ENCODE measurements around the gene GSX2. TPM values are rescaled to one million over a fixed set of nuclear protein-coding genes. Genes with fewer than 3 reads are reported as not detected.

The GSX2 gene
- total RNA-seq, 2 donors from 2014 or later: not detected

DNA sequence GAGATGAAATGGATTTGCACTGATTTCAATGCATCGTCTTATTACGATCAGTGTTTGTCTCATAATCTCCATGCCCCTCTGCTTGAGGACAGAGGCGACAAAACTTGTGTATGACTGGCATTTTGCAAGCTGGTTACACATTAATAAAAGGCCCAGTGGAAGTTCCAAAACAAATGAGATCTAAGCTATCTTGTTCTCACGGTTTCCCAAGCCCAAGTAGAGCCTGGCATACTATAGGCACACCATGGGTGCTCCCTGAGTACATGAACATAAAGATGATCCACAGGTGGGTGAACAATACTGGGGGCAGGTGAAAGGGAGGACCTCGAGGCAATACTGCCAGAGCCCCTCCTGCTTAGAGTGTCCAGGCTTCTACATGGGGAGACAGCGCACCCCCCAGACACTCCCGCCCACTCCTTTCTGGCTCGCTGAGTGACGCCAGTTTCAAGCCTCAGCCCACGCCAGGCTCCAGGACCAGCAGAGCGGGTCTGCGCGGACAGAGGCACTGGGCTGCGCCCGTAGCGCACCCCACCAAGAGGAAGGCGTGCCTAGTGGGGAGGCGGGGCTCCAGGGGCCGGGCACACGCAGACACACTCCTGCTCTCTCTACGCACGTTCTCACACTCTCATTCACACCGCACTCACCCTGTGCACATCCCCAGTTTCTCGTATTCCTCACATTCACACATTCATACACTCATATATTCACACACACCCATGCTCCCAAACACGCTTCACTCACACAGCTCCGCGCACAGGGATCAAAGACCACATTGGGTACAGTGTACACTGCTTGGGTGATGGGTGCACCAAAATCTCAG lies 8.9 kb upstream of the GSX2 start:
- peak in 1 of 2 donors; percentile 23 for DNase-seq
- peak; percentile 58 to 65 for ATAC-seq (replicated peaks in 1 of 2)
- H3K27ac Mint-ChIP-seq: no peak overlapping the region
- H3K4me3 Mint-ChIP-seq: peak overlapping the region; percentile 85 to 91
- H3K4me1 Mint-ChIP-seq (ENCODE audit: low read depth): peaks cover 38% of the 10 kb centered on the region
- H3K27me3 Mint-ChIP-seq (ENCODE audit: low read depth): peaks cover 80% of the 10 kb centered on the region
- H3K9me3 Mint-ChIP-seq: no peaks in the 10 kb centered on the region
- peaks cover 0 to 3% of the 10 kb centered on the region in 2 donors for H3K36me3 Mint-ChIP-seq (ENCODE audit: insufficient read depth in 2 of 2)

DNA sequence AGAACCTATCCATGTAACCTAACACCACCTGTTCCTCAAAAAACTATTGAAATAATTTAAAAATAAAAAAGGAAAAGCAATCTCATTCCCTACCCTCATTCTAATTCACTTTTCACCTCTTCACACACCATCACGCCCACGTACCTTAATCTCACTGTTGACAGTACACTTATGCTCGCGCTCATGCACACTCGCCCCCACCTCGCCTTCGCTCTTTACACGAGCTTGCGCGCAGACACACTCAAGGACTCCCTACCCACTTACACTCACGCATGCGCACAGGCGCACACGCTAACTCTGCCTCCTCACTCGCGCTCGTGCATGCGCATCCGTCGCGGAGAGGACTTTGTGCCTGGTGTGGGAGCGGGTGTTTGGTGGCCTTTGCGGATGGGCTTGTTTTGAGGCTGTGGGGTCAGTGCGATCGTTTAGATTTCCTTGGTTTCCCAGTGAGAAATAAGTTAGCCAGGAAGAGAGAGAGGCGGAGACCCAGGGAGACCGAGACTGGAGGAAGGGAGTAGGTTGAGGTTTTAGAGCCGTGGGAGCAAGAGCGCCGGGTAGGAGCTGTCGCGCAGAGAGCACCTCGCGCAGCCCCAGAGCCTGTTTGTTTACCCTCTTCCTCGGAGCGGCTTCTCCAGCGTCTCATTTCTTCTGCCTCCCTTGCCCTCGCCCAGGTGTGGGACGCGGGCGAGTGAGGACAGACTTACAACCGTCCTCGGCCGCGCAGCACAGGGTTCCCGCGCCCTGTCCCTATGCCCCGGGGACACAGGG lies 8.1 kb upstream of the GSX2 start:
- ATAC-seq (replicated peaks in 1 of 2) (peak; percentile 90 to 92), DNase-seq (peak; percentile 78 to 80)
- Mint-ChIP-seq H3K36me3 (ENCODE audit: insufficient read depth in 2 of 2) (peaks cover 0 to 3% of the 10 kb centered on the region in 2 donors), H3K4me1 (ENCODE audit: low read depth) (peaks cover 38% of the 10 kb centered on the region), H3K27ac (peak overlapping the region; percentile 1), H3K27me3 (ENCODE audit: low read depth) (peaks cover 80% of the 10 kb centered on the region), H3K9me3 (no peaks in the 10 kb centered on the region), H3K4me3 (peak overlapping the region; percentile 85 to 91)

DNA sequence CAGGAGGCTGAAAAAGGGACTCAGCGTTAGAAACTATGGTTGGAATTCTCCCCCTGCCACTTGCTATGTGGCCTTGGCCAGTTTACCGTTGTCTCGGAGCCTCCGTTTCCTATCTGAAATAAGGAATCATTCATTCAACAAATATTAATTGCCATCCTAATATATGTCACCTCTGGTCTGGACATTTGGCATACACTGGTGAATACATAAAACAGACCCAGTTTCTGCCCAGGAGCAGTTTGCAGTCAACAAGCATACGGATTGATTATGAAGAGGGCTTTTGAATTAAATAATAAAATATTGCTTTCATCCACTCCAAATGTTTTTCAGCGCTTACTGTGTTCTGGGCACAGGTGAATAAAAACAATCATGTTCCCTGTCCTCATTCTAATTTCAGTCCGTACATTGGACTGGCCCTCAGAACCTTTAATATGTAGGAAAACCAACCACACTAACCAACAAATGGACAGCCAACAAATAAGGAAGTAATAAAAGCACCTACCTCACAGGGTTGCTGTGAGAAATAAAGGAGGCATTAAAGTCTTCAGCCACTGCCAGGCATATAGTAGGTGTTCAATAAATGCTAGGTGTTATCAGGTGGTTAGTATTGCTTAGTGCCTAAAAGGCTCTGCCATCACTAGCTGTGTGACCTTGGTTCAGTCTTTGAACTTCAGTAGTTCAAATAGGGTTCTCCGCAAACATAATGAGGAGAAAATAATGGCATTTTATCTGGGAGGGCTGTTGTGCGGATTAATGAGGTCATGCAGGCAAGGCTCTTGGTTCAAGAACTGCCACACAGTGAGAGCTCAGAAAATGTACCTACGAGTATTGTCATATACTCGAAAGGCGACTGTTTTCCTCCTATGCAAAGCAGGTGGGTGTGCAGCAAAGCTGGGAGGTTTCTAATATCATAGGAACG lies 7.3 kb upstream of the GSX2 start:
- Mint-ChIP-seq H3K4me3 (peak overlapping the region; percentile 85 to 91), H3K36me3 (ENCODE audit: insufficient read depth in 2 of 2) (peaks cover 0 to 3% of the 10 kb centered on the region in 2 donors), H3K27ac (no peak overlapping the region), H3K27me3 (ENCODE audit: low read depth) (peaks cover 86% of the 10 kb centered on the region), H3K9me3 (no peaks in the 10 kb centered on the region), H3K4me1 (ENCODE audit: low read depth) (peaks cover 38% of the 10 kb centered on the region)
- DNase-seq (no peak), ATAC-seq (replicated peaks in 1 of 2) (no peak)

DNA sequence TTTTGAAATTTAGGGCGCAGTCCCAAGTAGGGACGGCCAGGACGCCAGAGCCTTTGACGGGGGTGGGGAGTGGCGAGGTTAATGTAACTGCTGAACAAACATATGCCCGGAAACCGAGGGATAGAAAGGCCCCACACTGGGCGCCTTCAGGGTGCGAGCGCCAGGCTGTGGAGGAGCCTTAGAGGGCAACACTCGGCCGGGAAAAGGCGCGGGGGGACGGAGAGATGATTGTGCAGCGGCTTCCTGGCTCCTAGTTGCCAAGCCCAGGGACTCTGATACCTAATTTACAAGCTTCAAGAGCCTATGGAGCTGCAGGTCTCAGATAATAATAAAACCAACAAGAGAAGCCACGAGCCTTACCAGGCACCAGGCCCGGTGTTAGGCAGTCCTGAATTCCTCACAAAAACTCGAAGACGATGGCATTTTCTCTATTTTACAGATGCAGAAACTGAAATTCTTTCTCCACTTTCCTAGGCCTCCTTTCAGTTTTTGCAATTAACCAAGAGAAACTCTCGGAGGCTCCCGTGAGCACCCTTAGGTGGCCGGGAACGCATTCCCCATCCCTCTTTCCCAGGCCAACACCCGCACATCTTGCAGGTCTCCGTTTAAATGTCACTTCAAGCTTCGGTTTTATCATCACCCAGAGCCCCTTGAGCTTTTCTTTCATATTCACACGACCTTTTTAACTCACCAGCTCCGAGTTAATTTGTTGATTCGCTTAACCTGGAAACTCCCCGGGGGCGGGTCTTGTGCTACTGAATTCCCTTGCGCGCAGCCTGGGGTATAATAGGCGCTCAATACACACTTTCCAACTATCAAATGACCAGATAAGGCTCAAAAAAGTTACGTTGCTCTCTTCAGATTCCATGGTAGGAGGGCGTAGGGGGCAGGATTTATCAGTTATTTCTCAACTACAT lies 6.4 kb upstream of the GSX2 start:
- no peak overlapping the region for H3K27ac Mint-ChIP-seq
- DNase-seq (peak in 1 of 2 donors; percentile 35), ATAC-seq (replicated peaks in 1 of 2) (no peak)
- peak overlapping the region; percentile 76 to 85 for H3K4me3 Mint-ChIP-seq
- H3K4me1 Mint-ChIP-seq (ENCODE audit: low read depth): peaks cover 45% of the 10 kb centered on the region
- no peaks in the 10 kb centered on the region for H3K9me3 Mint-ChIP-seq
- H3K27me3 Mint-ChIP-seq (ENCODE audit: low read depth): peaks cover 88% of the 10 kb centered on the region
- peaks cover 0 to 3% of the 10 kb centered on the region in 2 donors for H3K36me3 Mint-ChIP-seq (ENCODE audit: insufficient read depth in 2 of 2)

DNA sequence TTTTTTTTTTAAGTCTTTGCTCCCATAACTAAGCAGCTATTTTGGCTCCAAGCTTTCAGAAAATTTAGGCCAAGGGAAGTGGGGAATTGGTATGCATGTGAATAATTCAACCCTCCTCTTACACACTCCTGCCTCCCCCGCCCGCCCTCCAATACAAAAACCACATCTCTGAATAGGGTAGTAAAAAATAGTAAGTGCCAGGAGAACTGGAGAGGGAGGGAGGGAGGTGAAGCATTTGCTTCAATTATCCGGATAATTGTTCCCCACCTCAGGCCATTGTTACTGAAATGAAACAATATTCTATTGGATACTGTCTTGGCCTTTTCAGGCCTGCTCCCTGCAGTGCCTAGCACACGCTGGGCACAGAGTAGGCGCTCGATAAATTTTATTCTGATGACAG lies 5.5 kb upstream of the GSX2 start:
- Mint-ChIP-seq H3K9me3 (no peaks in the 10 kb centered on the region), H3K4me1 (ENCODE audit: low read depth) (peaks cover 50% of the 10 kb centered on the region), H3K4me3 (peak overlapping the region in 1 of 2 donors; percentile 76), H3K27me3 (ENCODE audit: low read depth) (peaks cover 92% of the 10 kb centered on the region), H3K27ac (no peak overlapping the region), H3K36me3 (ENCODE audit: insufficient read depth in 2 of 2) (peaks cover 0 to 3% of the 10 kb centered on the region in 2 donors)
- DNase-seq: no peak
- no peak for ATAC-seq (replicated peaks in 1 of 2)

DNA sequence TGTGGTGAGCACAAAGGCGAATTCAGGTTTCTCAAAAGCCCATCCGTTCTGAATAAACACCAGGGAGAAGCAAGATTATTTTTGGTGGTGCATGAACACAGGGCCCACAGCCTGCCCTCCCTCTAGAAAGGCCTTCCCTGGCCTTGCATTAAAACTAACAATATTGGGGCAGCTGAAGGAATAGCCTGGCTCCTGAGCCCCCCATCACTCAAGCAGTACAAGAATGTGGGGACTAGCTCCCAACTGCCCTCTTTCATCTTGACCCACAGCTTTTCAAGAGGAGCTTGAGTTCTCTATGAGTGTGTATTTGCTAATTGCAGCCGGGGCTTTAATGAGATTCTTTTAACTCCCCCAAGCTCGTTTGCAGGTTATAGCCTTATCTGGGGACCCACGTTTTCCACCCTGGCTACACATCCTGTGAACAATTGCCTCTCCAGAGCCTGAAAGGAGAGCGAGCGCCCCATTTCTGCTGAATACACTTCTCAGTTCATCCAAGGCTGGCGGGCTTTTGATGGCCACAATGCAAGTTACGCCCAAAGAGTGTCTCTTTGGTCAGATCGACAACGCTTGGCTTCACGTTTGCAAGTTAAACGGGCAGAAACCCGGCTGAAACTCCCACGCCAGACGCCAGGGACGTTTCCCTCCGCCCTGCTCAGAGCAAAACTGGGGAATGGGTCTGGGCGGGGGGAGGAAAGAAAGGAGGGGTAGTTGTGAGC lies 4.7 kb upstream of the GSX2 start:
- Mint-ChIP-seq H3K4me1 (ENCODE audit: low read depth) (peaks cover 53% of the 10 kb centered on the region), H3K27me3 (ENCODE audit: low read depth) (peaks cover 94% of the 10 kb centered on the region), H3K9me3 (no peaks in the 10 kb centered on the region), H3K27ac (no peak overlapping the region), H3K36me3 (ENCODE audit: insufficient read depth in 2 of 2) (peaks cover 0 to 3% of the 10 kb centered on the region in 2 donors), H3K4me3 (peak overlapping the region in 1 of 2 donors; percentile 20)
- no peak for ATAC-seq (replicated peaks in 1 of 2)
- no peak for DNase-seq

DNA sequence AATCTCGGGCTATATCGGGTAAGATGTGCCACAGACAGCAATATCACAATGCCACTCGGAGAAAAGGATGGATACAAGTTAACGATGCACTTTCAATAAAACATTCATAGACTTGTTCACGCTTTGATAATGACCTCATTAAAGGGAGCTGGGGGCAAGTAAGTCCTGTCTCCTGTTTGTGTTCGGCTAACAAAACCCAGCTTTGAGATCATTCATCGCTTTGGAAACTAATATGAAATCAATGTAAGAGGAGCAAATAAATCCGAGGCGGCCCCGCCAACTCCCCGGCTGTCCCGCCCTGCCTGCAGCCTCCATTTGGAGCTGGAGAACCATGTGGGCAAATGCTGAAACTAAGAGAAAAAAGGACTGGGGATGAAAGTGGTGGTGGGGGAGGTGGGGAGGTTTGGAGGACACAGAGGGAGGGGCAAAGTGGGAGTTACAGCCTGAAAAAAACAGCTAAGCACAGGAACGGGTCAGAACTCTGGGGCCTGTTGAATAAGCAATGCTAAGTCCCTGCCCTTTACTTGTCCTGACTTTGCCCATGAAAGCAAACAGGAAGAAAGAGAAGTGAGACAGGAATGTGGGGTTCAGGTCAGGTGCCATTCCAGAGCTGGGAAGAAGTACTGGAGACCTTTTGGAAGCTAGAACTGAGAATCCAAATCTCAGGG lies 3.5 kb upstream of the GSX2 start:
- Mint-ChIP-seq H3K36me3 (ENCODE audit: insufficient read depth in 2 of 2) (peaks cover 0 to 3% of the 10 kb centered on the region in 2 donors), H3K4me1 (ENCODE audit: low read depth) (peaks cover 55% of the 10 kb centered on the region), H3K27ac (no peak overlapping the region), H3K4me3 (no peak overlapping the region), H3K9me3 (no peaks in the 10 kb centered on the region), H3K27me3 (ENCODE audit: low read depth) (peaks cover 89% of the 10 kb centered on the region)
- no peak for ATAC-seq (replicated peaks in 1 of 2)
- no peak for DNase-seq

DNA sequence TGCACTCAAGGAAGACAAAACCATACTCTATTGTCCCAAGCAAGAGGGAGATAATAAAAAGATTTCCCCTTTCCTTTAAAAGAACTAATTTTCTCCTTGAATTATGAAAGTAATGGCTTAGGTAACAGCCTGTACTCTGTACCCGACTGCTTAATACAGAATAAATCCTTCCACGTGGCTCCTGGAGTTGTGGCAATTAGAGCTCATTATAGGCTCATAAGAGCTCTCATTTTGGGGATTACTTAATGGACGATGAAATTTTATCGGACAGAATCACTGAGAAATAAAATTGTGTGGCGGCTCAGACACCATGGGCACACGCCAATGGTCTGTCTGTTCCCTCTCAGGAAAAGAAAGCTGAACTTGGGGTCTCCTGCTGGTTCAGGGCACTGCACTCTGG lies 2.8 kb upstream of the GSX2 start:
- ATAC-seq (replicated peaks in 1 of 2): no peak
- peaks cover 88% of the 10 kb centered on the region for H3K27me3 Mint-ChIP-seq (ENCODE audit: low read depth)
- DNase-seq: no peak

DNA sequence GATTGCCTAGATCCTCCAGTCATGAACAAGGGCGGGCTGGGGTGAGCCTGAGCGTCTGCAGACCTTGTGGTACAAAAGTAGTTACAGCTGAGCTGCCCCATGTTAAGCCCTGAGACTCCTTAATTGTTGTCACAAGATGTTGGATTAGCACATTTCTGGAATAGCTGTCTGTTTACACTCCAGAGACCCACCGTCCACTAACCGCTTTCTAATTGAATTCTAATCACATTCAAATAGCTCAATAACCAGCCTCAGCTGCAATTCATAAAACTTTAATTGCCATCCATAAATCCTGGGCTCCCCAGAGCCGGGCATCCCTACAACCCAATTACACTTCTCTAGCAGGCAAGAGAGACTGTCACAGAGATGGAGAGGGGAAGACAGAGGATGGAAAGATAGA lies 1.6 kb upstream of the GSX2 start:
- ATAC-seq (replicated peaks in 1 of 2) (no peak), DNase-seq (no peak)
- H3K4me3 Mint-ChIP-seq: peak overlapping the region; percentile 79 to 81
- no peaks in the 10 kb centered on the region for H3K36me3 Mint-ChIP-seq (ENCODE audit: insufficient read depth in 2 of 2)
- H3K9me3 Mint-ChIP-seq: no peaks in the 10 kb centered on the region
- H3K27me3 Mint-ChIP-seq (ENCODE audit: low read depth): peaks cover 88% of the 10 kb centered on the region
- H3K4me1 Mint-ChIP-seq (ENCODE audit: low read depth): peaks cover 51% of the 10 kb centered on the region
- no peak overlapping the region for H3K27ac Mint-ChIP-seq

More for the DNA sequence above, 2.8 kb upstream of the GSX2 start:
- Mint-ChIP-seq H3K4me1 (ENCODE audit: low read depth) (peaks cover 52% of the 10 kb centered on the region), H3K27ac (no peak overlapping the region), H3K36me3 (ENCODE audit: insufficient read depth in 2 of 2) (no peaks in the 10 kb centered on the region), H3K9me3 (no peaks in the 10 kb centered on the region), H3K4me3 (no peak overlapping the region)

DNA sequence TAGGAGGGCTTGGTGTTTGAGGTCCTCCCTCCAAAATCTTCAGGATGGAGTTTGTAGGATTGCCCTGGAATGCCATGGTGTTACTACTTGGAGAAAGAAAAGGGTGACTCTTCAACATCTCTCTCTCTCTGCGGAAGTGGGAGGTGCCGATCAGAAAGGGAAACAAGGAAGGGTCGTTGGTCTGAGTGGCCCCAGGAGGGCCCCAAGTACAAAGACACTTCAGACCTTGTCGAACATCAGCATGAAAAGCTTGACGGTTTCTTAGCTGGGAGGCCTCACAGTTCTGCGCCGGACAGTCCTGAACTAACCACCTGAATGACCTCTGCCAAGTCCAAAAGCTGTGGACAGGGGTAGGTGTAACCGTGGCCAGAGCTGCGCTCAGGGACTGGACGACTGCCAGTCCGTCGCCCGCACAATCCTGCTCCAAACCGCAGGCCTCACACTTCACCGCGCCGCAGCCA lies 646 bp upstream of the GSX2 start:
- Mint-ChIP-seq H3K27ac (no peak overlapping the region), H3K9me3 (no peaks in the 10 kb centered on the region), H3K4me3 (peak overlapping the region; percentile 79 to 81), H3K27me3 (ENCODE audit: low read depth) (peaks cover 86% of the 10 kb centered on the region), H3K36me3 (ENCODE audit: insufficient read depth in 2 of 2) (no peaks in the 10 kb centered on the region), H3K4me1 (ENCODE audit: low read depth) (peaks cover 41% of the 10 kb centered on the region)
- ATAC-seq (replicated peaks in 1 of 2): peak in 1 of 2 donors; percentile 8
- DNase-seq: peak in 1 of 2 donors; percentile 10

DNA sequence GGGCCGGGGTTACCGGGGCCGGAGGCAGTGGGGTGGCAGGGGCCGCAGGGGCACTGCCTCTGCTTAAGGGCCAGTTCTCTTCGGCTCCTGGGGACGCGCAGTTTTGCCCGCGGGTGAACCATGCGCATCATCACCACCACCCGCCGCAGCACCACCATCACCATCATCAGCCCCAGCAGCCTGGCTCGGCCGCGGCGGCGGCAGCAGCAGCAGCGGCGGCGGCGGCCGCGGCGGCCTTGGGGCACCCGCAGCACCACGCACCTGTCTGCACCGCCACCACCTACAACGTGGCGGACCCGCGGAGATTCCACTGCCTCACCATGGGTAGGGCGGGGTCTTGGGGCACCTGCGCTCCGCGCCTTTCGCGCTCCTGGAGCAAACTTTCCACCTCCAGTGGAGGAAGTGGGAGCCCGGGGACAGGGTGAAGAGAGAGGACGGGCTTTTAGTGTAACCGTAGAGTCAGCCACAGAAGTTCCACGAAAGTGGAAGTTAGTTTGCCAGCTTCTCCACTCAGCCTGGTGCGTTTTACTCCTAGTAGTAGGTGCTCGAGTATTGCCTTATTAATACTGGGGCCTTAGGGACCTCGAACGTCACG lies 729 bp downstream of the GSX2 start:
- H3K27ac Mint-ChIP-seq: no peak overlapping the region
- H3K4me1 Mint-ChIP-seq (ENCODE audit: low read depth): peaks cover 45% of the 10 kb centered on the region
- peak; percentile 48 to 56 for ATAC-seq (replicated peaks in 1 of 2)
- DNase-seq: peak; percentile 21 to 46
- H3K4me3 Mint-ChIP-seq: peak overlapping the region; percentile 77 to 79
- no peaks in the 10 kb centered on the region for H3K9me3 Mint-ChIP-seq
- peaks cover 86% of the 10 kb centered on the region for H3K27me3 Mint-ChIP-seq (ENCODE audit: low read depth)
- no peaks in the 10 kb centered on the region for H3K36me3 Mint-ChIP-seq (ENCODE audit: insufficient read depth in 2 of 2)
